ENCODE measurements around the gene KLHL28.
"Not testable (repeated sequence)": the region's sequence is repeated elsewhere in the genome, so short reads cannot be mapped to it uniquely, and the experiment has no call there.

The KLHL28 gene

DNA sequence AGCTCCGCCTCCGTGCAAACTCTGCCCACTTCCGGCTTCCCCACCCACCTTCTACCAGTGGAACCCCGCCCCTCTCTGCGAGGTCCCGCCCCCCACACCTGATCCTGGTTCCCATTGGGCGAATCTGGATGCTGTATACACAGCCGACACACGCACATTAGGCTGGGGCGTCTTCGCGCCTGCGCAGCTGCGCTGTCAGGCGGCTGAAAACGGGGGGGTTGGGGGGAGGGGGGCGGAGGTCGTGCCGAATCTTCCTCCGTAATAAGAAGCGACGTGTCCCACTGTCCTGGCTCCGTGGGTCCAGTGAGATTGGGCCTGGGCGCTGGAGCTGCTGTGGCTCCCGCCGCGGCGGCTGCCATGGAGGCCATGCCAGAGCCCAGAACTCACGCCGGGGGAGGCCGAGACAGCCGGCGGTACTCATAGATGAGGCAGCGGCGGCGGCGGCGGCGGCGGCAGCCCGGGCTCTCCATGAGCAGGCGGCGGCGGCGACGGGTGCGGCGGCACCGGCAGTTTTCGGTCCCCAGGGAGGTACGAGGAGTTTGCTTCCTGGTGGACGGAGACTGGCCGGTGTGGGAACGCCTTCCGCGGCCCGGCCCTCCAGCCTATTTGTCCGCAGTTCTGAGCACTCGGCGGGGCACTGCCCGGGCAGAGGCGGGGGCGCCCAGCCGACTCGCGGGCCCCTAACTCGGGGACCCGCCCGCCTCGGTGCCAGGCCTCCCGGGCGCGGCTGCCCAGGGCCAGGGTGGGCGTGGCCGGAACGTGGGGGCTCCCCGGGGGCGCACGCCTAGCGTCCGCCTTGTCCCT is 64.5 kb downstream of the KLHL28 start:
- DNase-seq (ENCODE audit: insufficient read length, low spot score) (peak; percentile 75), FAIRE-seq (peak; percentile 69)
- peak; percentile 56; the same call in 1 of the 2 replicates for TF ChIP-seq POLR2A (IDR thresholded peaks at IDR 0.05; ENCODE audit: low read depth, low read length)

DNA sequence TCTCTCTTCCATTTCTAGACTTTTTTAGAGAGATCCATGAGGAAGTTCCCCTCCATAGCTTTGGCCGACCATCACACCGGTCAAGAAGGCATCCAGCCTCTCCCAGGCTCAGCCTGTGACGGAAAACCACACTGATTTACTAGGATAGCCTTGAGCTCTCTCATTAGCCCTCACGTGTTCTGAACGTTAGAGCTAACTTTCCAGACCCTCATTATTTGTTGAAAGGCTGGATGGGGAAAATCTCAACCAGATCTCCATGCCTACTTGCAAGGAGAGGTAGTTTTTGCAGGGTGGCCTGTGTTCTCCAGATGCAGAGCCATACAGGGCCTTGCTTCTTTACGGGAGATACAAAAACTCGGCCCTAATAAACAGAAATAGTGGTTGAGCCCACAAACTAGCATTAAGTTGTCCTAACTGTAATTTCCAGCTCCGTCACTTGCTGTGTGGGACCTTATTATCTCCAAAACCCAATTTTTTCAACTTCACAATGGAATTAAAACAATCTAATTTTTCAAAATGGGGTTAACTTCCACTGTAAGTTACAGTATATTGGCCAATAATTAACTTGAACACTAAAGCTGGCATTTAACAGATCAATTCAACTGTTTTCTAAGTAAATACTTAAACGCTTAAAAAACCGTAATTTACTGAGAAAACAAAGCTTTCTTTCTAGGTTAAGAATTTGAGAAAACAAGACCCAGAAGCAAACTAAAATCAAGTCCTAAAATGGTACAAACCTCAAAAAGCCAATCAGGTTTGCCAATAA is 65.3 kb downstream of the KLHL28 start:
- no peak for TF ChIP-seq POLR2A (IDR thresholded peaks at IDR 0.05; ENCODE audit: low read depth, low read length)
- DNase-seq (ENCODE audit: insufficient read length, low spot score), result no peak
- FAIRE-seq, result no peak

DNA sequence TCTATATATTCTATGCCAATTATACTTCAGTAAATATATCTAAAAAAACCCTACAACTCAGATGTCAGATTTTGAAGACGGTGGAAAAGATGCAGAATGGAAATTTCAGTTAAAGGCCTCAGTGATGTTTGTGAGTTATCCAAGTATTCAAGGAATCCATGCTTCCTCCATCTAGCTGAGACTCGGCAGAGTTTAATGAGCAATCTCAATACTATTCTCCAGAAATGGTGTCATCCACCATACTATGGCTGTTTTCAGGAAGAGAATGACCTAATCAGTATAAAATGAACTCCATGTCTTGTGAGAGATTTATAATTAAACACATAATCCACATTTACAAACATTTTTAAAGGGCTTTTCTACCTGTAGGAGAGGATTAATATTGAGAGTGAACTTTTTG is 66.0 kb downstream of the KLHL28 start:
- TF ChIP-seq POLR2A (IDR thresholded peaks at IDR 0.05; ENCODE audit: low read depth, low read length), result no peak
- no peak for FAIRE-seq
- peak; percentile 29 for DNase-seq (ENCODE audit: insufficient read length, low spot score)

DNA sequence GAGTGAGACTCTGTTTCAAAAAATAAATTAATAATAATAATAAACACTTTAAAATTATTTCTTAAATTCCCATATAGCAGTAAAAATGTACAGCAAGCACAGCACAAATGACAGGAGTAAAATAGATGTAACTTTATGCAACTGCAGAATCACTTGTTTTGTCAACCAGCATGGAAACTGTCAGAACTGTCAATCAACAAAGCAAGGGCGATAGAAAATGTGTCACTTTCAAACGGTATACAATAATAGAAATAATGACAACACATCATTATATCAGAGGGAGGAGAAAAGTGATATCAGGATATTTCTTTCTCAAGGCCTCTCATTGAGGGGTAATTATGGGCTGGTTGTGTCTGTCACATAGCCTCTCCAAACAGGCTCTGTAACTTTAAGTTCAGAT is 68.2 kb downstream of the KLHL28 start:
- FAIRE-seq, result no peak
- no peak for DNase-seq (ENCODE audit: insufficient read length, low spot score)
- no peak for TF ChIP-seq POLR2A (IDR thresholded peaks at IDR 0.05; ENCODE audit: low read depth, low read length)

DNA sequence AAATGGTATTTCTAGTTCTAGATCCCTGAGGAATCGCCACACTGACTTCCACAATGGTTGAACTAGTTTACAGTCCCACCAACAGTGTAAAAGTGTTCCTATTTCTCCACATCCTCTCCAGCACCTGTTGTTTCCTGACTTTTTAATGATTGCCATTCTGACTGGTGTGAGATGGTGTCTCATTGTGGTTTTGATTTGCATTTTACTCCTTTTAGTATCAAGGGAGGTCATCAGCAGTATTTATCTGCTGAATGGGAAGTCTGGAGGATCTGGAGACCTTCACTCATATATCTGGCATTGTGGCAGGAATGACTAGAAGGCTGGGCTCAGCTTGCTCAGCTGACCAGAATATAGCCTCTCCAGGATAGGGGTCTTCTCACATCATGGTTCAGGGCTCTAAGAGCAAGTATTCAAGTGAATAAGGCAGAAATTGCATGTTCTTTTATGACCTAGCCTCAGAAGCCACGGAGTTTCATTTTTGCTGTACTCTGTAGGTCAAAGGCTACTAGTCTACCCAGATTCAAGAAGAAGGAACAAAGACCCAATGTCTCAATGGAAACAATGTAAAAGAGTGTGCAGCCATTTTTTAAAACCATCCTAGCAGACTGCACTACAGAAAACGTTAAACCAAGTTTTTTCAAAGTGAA is 69.9 kb downstream of the KLHL28 start:
- DNase-seq (ENCODE audit: insufficient read length, low spot score); FAIRE-seq: not testable (repeated sequence)

DNA sequence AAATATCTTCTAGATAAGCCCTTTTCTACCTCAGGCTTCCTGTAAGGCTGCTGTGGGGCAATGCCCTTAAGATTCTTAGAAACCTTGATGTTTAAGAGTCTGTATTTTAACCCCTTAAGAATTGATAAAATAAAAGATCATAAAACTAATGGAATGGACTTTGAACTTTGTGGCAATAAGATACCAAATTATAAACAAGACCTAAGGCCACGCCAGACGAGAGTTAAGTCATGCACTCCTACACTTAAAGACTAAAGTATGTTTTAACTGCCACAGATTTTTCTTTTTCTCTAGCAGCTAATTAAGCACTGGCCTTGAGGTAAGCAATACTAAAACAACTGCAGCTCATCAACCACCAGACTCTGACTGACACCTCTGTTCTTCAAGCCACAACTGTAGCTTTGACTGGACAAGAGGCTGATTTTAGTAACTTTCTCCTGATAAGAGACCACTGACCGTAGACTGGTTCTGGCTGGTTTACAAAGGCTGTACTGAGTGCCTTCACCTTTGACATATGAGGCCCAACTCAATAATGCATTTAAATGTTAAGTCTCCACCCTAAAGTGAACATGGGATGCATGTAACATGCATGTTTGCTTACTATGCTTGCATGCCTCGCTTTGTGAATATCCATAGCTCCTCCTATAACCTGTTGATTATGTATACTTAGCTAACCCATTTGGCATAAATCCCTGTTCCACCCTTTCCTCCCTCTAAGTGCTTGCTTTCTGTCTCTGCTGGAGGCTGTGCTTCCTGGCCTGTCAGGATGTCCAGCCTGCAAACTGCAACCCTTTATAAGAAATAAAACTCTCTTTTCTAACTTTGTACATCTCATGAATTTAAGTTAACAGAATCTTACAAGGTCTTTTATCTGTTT is 71.9 kb downstream of the KLHL28 start:
- no peak for TF ChIP-seq POLR2A (IDR thresholded peaks at IDR 0.05; ENCODE audit: low read depth, low read length)
- no peak for DNase-seq (ENCODE audit: insufficient read length, low spot score)
- FAIRE-seq, result no peak

DNA sequence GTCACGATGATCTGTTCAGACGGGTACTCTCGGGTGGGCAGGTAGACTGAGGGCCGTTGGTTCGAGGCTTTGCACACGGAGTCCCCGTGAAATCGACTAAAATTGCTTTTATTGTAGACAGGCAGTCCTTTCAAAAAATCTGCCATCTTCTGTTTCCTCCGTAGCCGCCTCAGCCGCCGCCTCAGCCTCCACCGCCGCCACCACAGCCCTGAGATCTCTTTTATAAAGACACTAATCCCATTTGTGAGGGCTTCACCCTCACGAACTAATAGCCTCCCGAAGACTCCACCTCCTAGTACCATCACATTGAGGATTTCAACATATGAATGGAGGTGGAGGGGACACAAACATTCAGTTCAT is 74.2 kb downstream of the KLHL28 start:
- TF ChIP-seq POLR2A (IDR thresholded peaks at IDR 0.05; ENCODE audit: low read depth, low read length), result no peak
- FAIRE-seq (no peak), DNase-seq (ENCODE audit: insufficient read length, low spot score) (no peak)

DNA sequence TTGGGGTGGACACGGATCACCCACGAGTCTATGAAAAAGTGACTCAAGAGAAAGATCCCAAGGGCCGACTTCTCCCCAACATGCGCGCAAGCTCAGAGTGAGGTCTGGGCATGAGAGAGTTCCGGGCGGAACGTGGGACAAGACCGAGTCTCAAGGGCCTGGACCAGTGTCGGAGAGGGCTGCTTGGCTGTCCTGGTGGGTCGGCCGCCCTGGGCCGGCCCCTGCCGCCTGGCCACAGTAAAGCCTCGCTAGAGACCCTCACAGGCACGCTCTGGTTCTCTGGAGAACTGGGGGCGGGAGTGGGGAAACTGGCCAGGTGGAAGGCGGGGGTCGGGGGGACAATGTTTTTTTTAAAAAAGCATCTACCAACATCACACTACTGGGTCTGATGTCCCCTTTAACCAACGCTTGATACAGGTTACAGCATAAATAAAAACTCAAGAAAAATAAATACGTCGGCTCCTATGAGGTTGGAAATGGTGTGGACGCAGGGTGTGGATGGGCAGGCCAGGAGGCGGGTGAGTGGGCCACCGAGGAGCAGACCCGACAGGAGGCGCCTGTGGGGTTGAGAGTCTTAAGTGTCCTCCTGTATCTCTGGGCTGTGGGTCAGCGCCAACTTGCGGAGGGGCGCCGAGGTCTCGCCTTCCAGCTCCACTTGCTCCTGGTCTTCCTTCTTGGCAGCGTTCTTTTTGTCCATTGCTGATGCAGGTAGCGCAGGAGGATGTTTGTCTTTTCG is 74.7 kb downstream of the KLHL28 start:
- no peak for FAIRE-seq
- no peak for TF ChIP-seq POLR2A (IDR thresholded peaks at IDR 0.05; ENCODE audit: low read depth, low read length)
- no peak for DNase-seq (ENCODE audit: insufficient read length, low spot score)

DNA sequence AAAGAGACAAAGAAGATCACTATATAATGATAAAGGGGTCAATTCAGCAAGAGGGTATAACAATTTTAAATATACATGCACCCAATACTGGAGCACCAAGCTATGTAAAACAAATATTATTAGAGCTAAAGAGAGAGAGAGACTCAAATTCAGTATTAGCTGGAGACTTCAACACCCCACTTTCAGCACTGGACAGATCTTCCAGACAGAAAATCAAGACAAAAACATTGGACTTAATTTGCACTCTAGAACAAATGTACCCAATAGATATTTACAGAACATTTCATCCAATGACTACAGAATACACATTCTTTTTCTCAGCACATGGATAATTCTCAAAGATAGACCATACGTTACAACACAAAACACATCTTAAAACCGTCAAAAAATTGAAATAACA is 81.0 kb downstream of the KLHL28 start:
- no peak for TF ChIP-seq POLR2A (IDR thresholded peaks at IDR 0.05; ENCODE audit: low read depth, low read length)
- DNase-seq (ENCODE audit: insufficient read length, low spot score), result no peak
- FAIRE-seq, result no peak

Data from H54 (cell line).